ENCODE data around the gene HMX3.

The HMX3 gene

GRCh38 chr10:123180101-123181090 lies 44.6 kb downstream of the HMX3 start:
- no peak for DNase-seq

DNA sequence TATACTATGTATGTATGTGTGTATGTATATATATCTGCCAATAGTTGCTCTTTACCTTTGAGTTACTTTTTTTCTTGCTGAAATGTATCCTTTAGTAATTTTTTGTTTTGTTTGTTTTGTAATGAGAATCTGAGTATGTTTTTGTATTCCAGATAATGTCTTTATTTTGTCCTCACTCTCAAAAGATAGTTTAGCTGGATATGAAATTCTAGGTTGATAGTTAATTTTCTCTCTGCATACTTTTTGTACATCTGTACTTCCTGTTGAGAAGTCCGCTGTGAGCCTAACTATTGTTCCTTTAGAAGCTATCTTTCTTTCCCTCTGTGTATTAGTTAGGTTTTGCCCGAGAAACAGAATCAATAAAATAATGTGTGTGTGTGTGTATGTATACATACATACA lies 48.0 kb downstream of the HMX3 start:
- DNase-seq: no peak

GRCh38 chr10:123187781-123188180 lies 52.0 kb downstream of the HMX3 start:
- DNase-seq: no peak

All from activated CD4-positive, alpha-beta T cell treated with anti-CD3 and anti-CD28 coated beads for 48 hours (primary cell).